Thoracic aorta (tissue), 2 donors: Measurements from ENCODE around the gene OCA2. TPM values are rescaled to one million over a fixed set of nuclear protein-coding genes. Genes with fewer than 3 reads are reported as not detected.

ENCODE experiments used
- ATAC-seq: fragments of 150-250 bp; one replicate; pipeline ENCODE4 v1.8.0; 2017; ENCODE audit warnings: low read depth; ENCODE audit not compliant: insufficient number of reproducible peaks, low FRiP score
- DNase-seq: peaks from one replicate; pipeline ENCODE4 v3.0.0-alpha.2; 2020; ENCODE audit warnings: low spot score
- H3K27ac ChIP-seq, 2 donors: fragments of 200-600 bp; sonication (generic); 1 replicate in 1 of 2; 2 replicates in 1 of 2; pipeline ENCODE4 v1.5.1; 2016; ENCODE audit warnings: mild to moderate bottlenecking in 2 of 2, moderate library complexity in 2 of 2
- H3K27me3 ChIP-seq: fragments of 200-600 bp; sonication (generic); replicated peaks from 2 replicates; pipeline ENCODE4 v1.6.0; 2016; ENCODE audit warnings: mild to moderate bottlenecking; ENCODE audit not compliant: insufficient read depth
- H3K36me3 ChIP-seq: fragments of 200-600 bp; sonication (generic); one replicate; pipeline ENCODE4 v1.5.1; 2016
- H3K4me1 ChIP-seq, 2 donors: fragments of 200-600 bp; sonication (generic); 1 replicate in 1 of 2; 2 replicates in 1 of 2; pipeline versions ENCODE4 v1.5.1 to v1.6.0; 2016; ENCODE audit warnings: low read depth in 2 of 2, mild to moderate bottlenecking in 1 of 2; ENCODE audit not compliant: control insufficient read depth in 1 of 2
- H3K4me3 ChIP-seq: fragments of 200-600 bp; sonication (generic); 2 replicates; pipeline ENCODE4 v1.5.1; 2016; ENCODE audit warnings: mild to moderate bottlenecking
- H3K9me3 ChIP-seq: fragments of 200-600 bp; sonication (generic); 2 replicates; pipeline ENCODE4 v1.5.1; 2016
- total RNA-seq, 2 donors: library from RNA; depleted of rRNA; stranded (reverse); fragments of >200 nt; gene quantifications; one replicate each; pipeline versions ENCODE4 v1.1.0 to v1.2.3, GENCODE V29; 2016
- TF ChIP-seq, protein P1 (sequence below): fragments of 200-600 bp; sonication (generic); IDR thresholded peaks from one replicate; pipeline ENCODE4 v1.5.1; 2019; ENCODE audit warnings: antibody characterized with exemption

The OCA2 gene
- total RNA-seq, 2 donors from 2014 or later: 8.0 to 14.8 TPM

DNA sequence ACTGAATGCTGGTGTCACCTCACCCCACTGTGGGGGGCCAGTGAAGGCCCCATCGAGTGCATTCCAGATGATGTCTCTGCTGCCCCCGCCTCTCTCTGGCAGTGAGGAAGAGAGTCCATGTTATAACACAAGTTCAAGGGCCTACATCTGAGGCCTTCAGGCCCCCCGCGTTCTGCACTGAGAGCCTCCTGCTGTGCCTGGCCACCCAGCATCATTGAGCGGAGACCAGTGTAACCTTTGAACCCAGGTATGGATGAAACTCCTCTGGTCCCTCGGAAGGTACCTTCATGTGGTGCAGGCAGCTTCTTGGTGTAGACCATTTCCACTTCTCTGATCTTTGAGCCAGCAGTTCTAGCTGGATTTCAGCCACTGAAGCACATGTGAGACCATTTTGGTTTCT, 324.9 kb downstream of the OCA2 start:
- Histone ChIP-seq H3K4me3 (no peak overlapping the region), H3K4me1 (no peaks in the 10 kb centered on the region), H3K9me3 (no peaks in the 10 kb centered on the region), H3K27ac (no peak overlapping the region), H3K27me3 (no peaks in the 10 kb centered on the region), H3K36me3 (no peaks in the 10 kb centered on the region)
- DNase-seq (no peak), ATAC-seq (no peak)
- TF ChIP-seq, protein P1, sequence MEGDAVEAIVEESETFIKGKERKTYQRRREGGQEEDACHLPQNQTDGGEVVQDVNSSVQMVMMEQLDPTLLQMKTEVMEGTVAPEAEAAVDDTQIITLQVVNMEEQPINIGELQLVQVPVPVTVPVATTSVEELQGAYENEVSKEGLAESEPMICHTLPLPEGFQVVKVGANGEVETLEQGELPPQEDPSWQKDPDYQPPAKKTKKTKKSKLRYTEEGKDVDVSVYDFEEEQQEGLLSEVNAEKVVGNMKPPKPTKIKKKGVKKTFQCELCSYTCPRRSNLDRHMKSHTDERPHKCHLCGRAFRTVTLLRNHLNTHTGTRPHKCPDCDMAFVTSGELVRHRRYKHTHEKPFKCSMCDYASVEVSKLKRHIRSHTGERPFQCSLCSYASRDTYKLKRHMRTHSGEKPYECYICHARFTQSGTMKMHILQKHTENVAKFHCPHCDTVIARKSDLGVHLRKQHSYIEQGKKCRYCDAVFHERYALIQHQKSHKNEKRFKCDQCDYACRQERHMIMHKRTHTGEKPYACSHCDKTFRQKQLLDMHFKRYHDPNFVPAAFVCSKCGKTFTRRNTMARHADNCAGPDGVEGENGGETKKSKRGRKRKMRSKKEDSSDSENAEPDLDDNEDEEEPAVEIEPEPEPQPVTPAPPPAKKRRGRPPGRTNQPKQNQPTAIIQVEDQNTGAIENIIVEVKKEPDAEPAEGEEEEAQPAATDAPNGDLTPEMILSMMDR: no peak

DNA sequence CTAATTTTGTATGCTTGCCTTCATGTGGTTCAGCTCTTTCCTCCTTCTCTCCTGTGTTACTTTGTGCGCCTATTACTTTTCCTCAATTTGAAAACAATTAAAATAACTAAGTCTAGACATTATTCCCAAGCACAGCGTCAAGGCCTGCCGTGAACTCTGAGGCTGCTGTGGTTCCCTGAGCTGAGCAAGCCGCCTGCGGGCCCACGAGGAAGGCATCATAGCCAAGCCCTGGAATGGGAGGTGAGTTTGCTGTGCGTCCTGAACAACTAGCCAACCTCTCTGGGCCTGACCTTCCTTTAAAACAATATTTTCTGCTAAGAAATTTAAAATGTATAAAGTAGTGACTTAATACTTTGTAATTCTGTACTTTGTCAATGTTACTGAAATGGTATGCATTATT, 327.2 kb downstream of the OCA2 start:
- H3K27me3 ChIP-seq: no peaks in the 10 kb centered on the region
- TF ChIP-seq, protein P1: no peak
- H3K9me3 ChIP-seq: no peaks in the 10 kb centered on the region
- H3K4me1 ChIP-seq: peaks cover 0 to 7% of the 10 kb centered on the region in 2 donors
- no peak overlapping the region for H3K27ac ChIP-seq
- ATAC-seq: no peak
- no peak for DNase-seq
- H3K4me3 ChIP-seq: no peak overlapping the region
- no peaks in the 10 kb centered on the region for H3K36me3 ChIP-seq

DNA sequence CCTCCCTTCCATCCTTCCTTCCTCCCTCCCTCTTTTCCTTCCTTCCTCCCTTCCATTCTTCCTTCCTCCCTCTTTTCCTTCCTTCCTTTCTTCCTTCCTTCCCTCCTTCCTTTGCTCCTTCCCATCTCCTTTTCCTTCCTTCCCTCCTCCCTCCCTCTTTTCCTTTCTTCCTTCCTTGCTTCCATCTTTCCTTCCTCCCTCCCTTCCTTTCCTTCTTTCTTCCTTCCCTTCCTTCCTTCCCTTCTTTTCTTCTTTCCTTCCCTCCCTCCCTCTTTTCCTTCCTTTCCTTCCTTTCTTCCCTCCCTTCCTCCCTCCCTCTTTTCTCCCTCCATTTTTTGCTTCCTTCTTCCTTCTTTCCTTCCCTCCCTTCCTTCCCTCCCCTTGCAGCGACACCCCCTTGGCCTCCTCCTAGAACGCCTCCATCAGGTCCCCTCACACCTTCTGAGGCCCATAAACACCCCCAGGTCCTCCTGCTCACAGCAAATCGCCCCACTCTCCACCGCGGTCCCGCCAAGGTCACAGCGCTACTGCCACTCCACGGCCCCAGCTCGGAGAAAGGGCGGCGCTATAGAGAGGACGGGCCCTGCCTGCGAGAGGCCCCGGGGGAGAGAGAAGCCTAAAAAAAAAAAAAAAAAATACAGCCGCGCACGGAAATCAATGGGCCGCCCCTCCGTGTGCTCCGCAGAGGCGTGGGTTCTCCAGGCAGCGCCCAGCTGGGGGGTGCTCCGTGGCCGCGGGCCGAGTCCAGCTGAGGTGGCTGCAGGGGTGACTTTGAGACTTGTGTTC, 328.2 kb downstream of the OCA2 start:
- no peak overlapping the region for H3K4me3 ChIP-seq
- no peak for ATAC-seq
- H3K4me1 ChIP-seq: peaks cover 0 to 7% of the 10 kb centered on the region in 2 donors
- no peak for DNase-seq
- TF ChIP-seq, protein P1: no peak
- no peak overlapping the region for H3K27ac ChIP-seq
- no peaks in the 10 kb centered on the region for H3K27me3 ChIP-seq
- H3K36me3 ChIP-seq: no peaks in the 10 kb centered on the region
- no peaks in the 10 kb centered on the region for H3K9me3 ChIP-seq

DNA sequence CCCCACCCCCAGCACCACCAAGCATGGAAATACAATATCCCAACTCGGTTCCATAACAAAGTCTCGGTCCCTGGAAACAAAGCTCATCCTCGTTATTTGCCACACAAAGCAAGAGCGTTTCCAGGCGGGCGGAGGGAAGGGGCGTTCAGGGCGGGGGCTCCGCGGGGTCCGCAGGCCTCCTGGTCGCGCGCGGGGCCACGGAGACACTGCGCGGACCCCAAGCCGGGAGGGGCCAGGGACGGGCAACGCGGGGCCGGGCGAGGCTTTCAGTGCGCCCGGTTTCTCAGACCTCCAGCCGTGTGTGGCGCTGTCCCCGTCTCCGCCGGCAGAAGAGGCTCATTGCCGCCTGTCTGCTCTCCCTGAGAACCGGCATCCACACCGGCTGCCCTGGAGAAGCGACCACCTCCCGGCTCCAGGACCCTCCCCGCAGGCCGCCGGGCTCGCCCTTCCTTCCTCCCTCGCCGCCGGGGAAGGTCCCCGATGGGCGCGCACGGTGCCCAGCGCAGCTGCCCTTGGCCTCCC, 329.0 kb downstream of the OCA2 start:
- no peak overlapping the region for H3K27ac ChIP-seq
- TF ChIP-seq, protein P1: no peak
- ATAC-seq (no peak), DNase-seq (no peak)
- no peak overlapping the region for H3K4me3 ChIP-seq
- no peaks in the 10 kb centered on the region for H3K36me3 ChIP-seq
- peaks cover 0 to 7% of the 10 kb centered on the region in 2 donors for H3K4me1 ChIP-seq
- no peaks in the 10 kb centered on the region for H3K9me3 ChIP-seq
- H3K27me3 ChIP-seq: no peaks in the 10 kb centered on the region

DNA sequence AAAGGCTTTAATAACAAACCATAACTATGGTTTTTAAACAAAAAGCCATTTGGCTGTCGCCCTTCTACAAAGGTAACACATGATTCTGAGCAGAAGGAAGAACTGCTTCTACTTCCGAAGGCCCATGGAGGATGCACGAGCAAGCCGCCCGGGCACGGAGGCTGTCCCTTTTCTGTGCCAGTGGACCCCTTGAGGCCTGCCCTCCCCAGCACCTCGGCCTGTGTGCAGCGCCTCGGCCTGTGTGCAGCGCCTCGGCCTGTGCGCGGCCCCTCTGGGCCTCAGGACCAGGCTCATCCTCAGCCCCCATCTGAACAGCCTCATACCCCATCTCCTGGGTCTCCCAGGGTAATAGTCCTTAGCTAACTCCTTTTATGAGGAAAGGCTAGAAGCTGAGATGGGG, 329.5 kb downstream of the OCA2 start:
- Histone ChIP-seq H3K4me1 (peaks cover 0 to 7% of the 10 kb centered on the region in 2 donors), H3K27me3 (no peaks in the 10 kb centered on the region), H3K4me3 (no peak overlapping the region), H3K9me3 (no peaks in the 10 kb centered on the region), H3K27ac (no peak overlapping the region), H3K36me3 (no peaks in the 10 kb centered on the region)
- DNase-seq (no peak), ATAC-seq (no peak)
- TF ChIP-seq, protein P1: no peak
